ENCODE measurements around the gene MBNL2.
A peak's percentile ranks its signal among the peaks of the same experiment; 100 is the strongest.

Gene MBNL2

DNA sequence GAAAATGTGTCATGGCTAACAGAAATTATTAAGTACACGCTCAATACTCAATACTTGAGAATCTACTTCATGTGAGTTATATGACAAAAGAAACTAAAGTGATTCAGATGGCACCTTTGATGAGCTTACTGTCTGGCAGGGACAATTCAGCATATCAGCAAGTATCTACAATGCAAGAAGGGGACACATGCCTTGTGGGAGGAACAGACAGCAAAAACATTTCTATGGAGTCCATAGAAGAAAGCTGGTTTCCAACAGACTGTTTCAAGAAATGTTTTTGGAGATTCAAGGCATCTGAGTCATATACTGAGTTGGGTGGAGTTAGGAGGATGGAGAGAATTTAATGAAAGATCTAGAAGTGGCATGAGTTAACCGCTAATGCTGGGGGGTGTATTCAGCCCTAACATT, 54.7 kb downstream of the MBNL2 start:
- DNase-seq = no peak

DNA sequence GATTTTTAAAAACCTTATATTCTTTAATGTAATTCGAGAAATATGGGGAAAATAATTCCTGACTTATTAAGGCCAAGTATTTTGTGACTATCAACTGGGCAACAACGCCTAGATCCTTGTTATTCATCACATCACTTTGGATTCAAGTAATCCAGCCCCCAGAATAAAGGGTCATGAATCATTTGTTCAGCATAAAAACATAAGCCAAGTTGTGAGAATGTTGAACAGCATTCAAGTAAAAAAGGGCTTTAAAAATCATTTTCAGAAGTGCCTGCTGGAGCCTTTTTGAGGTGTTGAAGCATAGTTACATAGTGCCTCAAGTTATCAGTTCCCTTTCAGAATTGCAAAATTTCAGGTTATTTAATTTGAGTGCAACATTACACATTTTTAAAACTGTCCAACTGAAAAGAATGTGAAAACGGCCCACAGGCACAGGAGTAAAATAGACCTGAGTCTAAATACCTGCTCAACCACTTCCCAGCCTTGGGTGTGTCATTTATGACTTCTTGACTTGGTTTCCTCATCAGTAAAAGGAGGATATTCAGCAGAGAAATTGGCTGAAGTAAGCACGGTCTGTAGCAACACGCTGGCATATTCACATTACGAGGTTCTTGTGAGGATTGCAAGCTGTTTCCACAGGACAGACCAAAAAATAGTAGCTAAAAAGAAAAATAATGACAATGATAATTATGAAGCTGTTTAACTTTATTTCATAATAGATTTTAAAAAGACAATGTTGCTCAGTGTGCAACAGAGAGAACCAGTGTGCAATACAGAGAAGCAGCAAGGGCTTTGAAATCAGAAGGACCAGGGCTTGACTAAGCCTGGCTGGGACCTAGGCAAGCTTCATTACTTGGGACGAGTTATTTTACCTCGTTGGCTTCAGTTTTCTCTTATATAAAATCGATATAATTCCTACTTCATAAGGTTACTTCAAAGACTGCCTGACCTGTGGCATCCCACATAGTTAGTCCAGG, 56.6 kb downstream of the MBNL2 start:
- no peak for DNase-seq

DNA sequence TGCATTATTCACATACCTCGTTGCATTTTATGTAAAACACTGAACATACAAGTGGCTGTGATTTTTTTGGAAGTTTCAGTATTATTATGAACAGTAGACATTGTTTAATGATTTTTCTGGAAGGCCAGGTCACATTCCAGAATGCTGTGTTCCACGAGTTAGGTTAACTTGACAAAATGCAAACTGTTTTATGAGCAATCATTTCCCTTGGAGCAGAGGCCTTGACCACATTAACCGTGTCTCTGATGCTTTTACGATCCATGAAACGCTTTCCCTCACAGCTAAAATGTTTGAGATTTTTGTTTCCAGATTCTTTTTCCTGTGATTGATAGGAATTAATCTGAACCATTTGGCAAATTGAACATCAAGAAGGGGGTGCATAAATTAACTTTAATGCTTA, 57.8 kb downstream of the MBNL2 start:
- no peak for DNase-seq

DNA sequence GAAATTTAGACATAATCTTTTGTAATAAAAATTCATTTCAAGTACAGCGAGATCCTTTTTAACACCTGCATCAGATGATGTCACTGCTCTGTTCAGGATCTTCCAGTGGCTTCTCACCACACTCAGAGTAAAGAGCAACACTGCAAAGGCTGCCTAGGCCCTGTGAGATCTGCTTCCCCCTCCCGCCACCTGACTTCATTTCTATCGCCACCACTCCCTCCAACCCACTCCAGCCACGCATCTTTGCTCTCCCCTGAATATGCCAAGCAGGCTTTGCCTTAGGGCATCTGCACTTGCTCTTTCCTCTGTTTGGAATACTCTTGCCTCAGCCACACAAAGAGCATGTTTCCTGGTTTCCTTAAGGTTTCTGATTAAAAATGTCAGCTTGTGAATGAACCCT, 58.3 kb downstream of the MBNL2 start:
- DNase-seq = no peak

DNA sequence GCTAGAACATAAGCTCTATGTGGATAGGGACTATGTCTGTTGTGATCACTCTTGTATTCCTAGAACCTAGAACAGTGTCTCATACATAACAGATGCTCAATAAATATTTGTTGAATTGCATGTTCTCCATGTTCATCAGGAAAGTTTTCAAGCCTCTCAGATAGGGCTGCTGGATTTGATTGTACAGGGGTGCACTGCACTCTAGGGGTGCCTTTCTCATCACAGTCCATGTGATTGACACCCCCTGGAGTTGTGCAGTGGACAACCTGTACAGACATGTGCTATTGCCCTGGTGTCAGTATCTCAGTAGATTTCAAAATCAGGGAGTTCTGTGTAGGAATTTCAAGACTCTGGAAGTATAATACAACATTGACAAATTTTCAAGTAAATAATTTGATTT, 58.9 kb downstream of the MBNL2 start:
- no peak for DNase-seq

DNA sequence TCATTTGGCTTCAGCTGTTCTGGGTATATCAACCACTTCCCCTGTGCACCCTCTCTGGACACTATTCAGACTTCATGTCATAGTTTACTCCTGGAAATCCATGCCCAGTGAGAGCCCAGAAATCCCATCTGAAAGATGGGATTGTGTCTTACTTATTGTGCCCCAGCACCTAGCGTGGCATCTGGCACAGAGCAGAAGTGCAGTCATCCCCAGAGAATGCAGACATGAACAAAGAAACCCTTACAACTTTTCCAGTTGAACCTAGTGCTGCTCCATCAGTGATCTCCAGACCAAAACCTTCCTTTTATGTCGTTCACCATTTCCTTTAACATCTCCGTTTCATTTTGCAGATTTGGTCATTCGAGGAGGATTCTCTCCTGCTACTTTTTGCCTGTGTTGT, 60.6 kb downstream of the MBNL2 start:
- DNase-seq = no peak

DNA sequence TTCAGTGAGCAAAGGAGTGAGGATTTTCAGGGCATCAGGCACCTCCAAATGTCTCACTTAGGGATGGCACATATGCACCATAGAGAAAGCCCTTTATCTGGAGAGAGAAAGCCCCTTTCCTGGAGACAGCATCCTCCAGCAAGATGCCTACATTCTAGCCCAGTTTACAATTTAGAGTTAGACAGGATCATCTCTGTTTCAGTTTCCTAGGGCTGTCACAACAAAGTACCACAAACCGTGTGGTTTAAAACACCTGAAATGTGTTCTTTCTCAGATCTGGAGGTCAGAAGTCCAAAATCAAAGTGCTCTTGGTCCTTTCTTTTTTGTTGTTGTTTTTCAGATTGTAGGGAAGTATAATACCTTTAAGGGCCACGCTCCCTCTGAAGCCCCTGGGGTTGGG, 61.8 kb downstream of the MBNL2 start:
- DNase-seq = no peak

DNA sequence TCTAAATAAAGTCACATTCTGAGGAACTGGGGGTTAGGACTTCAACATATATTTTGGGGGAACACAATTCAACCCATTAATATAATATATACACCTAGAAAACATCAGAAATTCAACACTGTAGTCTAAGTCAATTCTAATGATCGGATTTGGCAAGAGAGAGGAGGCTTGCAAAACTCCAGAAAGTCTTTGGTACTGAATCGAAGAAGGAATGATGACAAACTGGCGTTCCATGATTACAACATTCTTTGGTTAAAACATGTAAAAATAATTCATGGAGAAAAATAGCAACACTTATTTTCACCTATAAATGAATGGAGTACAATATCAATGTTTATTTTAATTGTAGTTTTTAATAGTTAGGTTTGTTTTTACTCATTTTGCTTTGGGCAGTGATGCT, 62.4 kb downstream of the MBNL2 start:
- peak; percentile 45 for DNase-seq

DNA sequence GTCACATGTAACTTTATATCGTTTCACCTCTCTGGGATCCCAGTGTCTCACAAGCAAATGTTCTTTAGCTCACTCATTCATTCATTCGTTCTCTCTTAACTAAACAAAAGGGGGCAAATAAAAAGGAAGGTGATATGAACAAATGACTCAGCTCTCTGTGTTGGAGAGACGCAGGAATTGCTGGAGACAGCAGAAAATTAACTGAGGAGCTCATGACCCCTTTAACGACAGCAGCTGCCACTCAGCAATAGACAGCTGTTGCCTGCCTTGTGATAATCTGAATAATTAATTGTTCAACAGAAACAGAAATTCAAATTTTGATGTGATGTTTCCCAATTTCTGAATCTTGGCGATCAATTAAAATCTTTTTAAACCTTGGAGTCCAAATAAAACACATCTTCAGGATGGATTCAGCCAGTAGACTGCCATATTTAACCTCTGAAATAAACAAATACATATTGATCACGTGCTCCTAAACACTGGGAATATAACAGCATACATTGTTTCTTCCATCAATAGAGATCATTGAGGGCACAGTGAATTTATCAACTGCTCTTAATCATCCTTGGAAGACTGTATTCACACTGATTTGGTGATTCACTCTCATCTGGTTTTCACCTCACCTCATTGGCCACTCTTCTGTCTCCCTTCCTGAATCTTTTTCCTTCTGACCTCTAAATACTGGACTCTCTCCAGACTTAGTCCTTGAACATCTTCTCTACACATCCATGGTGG, 63.3 kb downstream of the MBNL2 start:
- DNase-seq = no peak

DNA sequence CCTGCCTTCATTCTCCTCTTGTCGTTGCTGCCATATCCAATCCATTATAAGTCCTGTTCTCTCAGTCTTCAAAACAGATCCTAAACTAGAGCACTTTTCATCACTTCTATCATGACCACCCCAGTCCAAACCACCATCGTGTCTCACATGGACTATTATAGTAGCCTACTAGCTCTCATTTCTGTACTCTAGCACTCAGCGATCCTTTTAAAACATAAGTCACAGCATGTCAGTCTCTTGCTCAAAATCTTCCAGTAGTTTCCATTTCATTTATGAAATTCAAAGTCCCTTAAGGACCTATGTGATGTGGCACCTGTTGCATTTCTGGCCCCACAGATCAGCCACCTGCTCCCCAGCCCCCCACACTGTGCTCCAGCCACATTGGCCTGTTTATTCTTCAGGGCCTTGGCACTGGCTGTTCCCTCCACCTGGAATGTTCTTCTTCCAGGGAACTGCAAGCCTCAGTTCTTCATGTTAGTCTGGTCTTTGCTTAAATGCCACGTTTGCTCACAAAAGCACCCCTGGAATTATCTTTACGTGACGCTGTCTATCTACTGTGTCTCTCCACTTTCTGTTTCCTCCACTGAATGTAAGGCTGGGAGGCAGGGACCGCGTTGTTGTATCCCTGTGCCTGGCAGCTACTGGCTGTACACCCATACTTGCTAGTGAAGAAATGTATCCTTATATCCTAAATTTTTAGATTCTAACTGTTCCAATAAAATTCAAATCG, 64.3 kb downstream of the MBNL2 start:
- no peak for DNase-seq

DNA sequence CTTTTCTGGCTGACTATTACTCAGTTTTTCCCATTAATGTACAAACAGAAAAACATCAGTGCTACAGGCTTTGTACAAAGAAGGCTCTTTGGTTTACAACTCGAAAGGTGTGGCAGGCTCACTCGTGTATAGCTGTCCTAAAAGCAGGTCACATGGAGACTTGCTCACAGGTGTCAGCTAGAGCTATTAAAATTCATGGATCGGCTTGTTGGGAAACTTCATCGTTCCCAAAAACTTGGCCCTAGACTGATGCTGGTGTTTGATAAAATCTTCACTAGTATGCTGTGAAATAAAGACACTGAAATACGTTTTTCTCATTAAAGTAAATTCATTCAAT, 64.9 kb downstream of the MBNL2 start:
- DNase-seq = no peak

DNA sequence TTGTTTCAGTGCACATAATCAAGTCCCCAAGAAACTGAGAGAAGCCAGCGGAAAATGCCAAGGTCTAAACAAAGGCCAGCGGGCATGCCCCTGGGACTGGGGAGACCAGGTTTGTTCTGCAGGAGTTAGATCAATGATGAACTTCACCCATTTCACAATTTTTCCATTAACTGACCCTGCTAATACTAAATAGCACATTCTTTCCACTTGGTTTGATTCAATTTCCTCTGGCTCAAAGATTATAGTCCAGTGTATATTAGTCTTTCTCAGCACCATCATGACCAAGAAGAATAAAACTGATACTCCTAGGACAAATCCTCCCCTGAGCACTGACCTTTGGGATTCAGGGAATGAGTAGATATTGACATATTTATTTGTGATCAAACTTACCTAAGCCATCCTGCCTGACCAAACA, 66.4 kb downstream of the MBNL2 start:
- no peak for DNase-seq

DNA sequence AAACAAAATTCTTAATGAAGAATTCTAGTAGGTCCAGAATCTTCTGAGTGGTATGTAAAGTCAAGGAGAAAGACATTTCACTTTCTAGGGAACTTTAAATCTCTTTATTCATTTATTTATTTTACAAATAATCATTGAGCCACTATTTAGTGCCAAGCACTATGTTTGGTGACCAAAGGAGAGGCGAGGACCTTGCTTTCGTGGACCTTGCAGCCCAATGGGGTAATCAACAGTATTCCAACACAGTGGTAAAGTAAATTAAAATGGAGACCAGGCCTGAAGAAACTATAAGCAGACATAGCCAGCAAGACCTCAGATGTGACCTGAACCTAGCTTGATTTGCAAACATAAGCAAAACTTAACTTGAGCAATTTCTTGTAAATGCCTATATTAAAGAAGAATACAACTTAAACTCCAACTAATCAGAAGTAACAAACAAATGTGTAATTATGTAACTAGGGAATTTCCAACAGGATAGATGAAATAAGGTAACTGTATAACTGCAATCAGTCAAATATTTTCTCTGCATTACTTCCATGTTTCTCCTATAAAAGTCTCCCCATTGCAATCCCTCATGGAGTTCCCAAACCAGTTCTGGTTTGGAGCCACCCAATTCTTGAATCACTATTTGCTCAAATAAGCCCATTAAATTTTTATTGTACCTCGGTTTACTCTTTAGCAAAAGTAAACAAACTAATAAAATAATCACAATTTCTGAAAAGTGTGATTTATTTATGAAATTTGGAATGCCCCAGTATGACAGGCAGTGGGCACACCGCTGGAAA, 67.6 kb downstream of the MBNL2 start:
- no peak for DNase-seq

DNA sequence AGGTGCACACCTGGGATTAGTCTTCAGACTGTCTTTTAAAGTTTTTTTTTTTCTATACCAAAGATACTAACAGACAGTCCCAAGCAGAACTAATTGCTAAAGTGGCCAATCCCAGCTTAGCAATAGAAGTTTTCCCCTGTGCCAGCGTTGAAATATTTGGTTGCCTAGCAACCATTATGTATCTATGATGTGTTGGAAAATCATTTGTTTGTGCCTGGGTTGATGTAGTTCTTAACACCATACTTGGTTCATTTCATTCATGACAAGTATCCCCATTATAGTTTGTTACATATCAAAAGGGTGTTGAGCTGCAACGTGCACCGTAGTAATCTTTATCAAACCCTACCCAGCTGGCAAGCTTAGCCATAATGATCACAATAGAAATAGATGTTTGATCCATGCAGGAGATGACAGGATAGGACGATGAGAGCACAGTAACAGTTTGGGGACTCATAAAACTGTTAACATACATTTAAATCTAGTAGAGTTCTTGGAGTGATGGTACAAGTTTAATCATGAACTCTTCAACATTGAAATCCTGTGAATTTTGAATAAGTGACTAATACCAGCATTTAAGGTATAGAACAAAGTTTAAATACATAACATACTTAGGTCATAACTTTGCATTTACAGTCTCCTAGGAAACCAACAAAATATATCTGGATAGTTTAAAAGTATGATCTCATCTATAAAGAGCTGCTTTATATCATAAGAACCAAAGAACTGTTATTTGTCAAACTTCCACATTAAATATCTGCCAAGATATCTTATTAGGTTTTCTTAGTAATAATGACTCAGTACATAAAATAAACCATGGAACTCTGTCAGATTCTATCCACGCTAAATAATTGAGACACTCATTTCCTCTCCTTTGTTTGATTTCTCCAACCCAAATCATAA, 73.4 kb downstream of the MBNL2 start:
- peak; percentile 90 for DNase-seq

DNA sequence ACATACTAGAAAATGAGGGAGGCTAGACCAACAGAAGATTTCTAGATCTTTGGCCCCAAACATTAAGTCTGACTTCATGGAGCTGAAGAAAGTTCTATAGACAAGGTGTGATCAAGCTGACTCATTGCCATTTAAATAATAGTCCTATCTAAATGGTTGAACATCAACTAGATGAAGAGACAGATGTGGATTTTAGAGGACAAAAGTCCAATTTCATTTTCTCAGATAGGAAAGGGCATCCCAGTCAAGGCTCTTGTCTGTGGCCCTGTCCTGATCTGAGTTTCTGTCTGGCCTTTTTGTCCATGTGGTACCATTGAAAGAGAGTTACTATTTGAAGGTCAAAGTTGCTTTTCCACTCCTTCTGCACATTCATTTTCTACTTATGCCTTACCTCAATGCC, 74.6 kb downstream of the MBNL2 start:
- no peak for DNase-seq

DNA sequence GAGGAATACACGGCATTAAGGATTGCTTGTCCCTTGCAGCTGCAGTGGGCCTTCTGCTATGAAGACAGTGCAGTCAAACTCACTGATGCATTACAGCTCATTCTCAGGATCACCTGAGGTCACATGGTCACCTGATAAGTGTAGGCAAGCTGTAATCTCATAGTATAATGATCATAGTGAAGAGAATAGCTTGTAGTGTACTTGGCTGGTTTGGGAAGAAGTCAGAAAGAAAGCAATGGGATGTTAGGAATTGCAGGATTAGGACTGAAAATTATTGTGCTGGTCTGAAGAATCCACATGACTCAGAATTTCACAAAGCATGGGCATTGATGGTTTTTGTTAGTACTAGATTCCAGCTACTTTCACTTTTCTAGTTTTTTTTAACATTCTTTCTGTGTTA, 76.7 kb downstream of the MBNL2 start:
- DNase-seq = no peak

DNA sequence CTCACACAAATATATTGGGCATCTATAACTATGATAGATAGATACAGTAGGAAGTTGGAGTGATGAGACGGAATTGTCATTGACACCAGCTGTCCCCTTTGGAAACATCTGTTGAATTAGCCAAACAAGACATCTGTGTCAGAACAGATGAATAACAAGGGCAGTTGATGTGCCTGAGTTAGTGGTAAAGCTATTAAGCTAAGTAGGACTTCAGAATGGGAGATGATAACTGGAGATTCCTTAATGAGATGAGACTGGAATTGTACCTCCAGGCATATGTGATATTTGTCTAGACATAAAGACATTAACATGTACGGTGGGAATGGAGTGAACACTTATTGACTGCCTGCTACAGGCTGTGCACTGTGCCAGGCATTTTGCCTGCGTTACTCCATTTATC, 78.7 kb downstream of the MBNL2 start:
- no peak for DNase-seq

DNA sequence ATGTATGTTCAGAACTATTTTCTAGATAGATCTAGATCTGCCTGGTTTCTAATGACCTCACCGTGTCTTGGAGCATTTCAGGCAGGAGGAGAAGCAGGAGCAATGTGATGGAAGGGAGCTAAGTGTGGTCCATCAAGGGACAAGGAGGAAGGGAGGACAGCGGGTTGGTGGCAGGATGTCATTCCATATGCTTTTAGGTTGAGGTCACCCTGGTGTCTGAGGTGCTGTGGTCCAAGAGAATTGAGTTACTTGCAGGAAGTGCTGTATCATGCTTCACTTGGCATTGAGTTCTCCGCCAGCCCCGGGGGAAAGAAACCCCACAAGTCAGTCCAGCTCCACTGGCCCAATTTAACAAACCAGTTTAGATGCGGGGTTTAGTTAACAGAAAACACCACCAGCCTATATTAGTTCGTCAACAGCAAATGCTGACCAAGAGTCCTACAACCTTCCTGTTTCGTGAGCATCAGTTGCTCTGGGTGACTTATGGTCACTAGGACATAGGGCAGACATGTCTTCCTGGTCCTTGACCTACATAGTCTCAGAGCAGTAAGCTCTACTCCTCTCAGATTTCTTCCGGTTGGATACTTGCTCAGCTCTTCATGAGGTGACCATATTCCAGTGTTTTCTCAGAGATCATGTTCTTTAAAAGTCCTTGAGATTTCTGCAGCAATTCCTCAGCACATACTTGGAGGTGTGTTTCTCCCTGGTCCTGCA, 79.4 kb downstream of the MBNL2 start:
- DNase-seq = no peak

DNA sequence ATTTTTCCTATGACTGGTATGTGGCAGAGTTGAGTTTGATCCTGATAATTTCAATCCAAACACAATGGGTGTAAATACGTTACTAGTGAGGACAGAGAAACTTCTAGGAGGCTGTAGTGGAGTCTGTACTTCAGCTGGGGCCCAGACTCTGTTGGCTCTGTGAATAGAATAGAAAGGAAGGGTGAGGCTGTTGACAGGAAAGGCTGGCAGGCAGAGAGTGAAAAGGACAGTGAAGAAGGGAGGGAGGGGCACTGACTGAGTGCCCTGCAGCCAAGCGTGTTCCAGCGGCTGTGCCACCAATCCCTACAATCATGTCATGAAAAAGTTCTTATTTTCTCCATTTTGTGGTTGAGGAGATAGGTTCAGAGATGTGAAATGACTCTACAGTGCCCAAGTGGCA, 80.5 kb downstream of the MBNL2 start:
- no peak for DNase-seq

DNA sequence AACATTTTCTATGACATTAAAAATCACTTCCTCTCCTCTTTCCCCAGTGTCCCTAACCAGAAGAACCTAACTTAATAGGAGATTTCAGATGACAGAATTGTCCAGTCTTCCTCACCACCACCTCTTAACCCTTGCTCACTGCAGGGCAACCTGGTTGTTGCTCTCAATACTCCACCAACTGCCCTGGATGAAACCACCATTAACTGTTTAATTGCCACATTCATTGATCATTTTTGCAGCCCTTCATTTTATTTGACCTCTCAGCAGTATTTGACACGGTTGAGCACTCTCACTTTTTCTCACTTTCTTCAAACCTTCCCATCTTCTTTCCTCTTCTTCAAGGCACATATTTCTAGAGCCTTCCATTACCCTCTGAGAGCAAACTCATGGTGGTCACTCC, 84.0 kb downstream of the MBNL2 start:
- DNase-seq = no peak

DNA sequence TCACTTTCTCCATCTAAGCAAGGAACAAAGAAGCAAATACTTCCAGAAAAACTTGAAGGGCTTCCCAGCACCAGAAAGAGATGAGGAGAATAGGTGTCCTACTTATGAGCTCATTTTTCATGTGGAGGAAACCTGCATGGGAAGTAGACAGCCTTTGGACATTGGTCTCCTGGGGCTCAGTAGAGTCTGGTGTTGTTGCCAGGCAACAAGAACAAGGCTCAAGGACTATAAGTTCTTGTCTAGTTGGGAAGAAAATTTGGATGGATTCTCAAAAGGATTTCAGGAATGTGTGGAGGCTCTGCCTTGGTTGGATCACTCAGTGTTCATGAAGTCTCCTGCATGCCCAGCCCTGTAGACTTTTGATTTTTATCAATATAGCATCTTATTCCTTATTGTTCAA, 84.5 kb downstream of the MBNL2 start:
- DNase-seq = no peak
